ENCODE data around the gene GLDC.
"Not testable (repeated sequence)": the region's sequence is repeated elsewhere in the genome, so short reads cannot be mapped to it uniquely, and the experiment has no call there.

GLDC gene

DNA sequence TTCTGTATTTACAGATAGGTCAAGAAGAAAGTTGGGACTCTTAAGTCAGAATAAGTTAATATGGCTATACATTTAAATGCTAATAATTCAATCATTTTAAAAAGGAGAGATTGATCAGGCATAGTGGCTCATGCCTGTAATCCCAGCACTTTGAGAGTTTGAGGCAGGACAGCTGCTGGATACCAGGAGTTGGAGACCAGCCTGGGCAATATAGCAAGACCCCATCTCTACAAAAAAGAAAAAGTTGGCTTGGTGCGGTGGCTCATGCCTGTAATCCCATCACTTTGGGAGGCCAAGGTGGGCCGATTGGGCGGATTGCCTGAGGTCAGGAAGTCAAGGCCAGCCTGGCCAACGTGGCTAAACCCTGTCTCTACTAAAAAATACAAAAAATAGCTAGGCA, 15.0 kb upstream of the GLDC start:
- DNase-seq = no peak

DNA sequence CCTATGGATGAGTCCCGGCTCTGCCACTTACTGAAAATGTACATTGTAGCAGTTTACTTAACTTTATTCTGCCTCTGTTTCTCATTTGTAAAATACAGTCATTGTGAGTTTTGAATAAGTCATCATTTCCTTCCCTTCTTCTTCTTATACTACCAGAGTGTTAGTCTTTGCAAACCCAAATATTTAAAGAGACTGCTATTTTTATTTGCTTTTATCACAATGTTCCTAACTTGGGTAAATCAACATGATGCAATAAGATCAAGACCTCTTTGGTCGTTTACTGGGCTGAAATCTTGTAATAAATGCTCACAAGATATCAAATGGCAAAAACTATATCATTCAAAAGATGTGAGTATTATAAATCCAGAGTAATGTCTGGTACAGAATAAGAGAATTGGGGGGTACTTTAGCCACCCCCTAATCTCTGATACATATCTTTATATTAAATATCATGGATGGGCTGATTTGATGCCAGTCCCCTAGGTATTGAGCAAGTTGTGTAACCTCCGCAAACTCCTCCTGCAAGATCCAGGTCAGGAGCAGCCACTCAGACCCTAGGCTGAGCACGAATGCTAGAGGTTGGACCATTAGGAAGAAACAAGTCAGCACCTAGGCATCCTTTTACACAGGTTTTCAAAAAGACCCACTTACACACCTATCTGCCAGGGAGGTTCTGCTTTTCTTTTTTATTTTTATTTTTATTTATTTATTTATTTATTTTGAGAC, 13.3 kb upstream of the GLDC start:
- no peak for DNase-seq

GRCh38 chr9:6656614-6657300, 11.2 kb upstream of the GLDC start:
- no peak for DNase-seq

DNA sequence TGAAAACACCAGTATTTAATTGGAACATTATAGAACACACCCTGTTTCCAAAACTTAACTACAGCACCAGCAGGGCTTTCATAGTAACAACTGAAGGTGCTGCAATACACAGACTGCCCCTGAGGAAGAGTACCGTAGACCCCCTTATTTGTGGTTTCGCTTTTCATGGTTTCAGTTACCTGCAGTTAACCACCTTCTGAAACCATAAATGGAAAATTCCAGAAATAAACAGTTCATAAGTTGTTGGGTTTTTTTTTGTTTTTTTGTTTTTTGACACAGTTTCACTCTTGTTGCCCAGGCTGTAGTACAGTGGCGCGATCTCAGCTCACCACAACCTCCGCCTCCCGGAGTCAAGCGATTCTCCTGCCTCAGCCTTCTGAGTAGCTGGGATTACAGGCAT, 9.5 kb upstream of the GLDC start:
- no peak for DNase-seq

DNA sequence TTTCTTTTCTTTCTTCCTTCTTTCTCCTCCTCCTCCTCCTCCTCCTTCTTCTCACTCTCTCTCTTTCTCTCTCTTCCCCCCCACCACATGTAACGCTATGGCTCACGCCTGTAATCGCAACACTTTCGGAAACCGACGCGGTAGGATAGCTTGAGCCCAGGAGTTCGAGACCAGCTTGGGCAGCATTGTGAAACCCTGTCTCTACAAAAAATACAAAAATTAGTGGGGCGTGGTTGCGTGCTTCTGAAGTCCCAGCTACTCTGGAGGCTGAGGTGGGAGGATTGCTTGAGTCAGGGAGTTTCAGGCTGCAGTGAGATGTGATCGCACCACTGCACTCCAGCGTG, 736 bp upstream of the GLDC start:
- no peak for DNase-seq

DNA sequence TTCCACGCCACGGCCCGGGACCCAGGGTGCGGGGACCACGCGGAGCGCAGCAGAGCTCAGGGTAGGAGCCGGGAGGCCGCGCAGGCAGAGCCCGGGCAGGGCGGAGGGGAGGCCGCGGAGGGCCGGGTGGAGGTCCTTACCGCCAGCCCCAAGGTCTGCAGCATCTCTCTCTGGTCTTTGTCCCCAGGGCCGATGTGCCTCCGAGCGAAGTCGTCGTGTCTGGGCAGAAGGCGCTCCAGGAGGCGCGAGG, 499 bp downstream of the GLDC start:
- DNase-seq = not testable (repeated sequence)

- no peak for DNase-seq
Observed at GRCh38 chr9:6644346-6645104, 1.0 kb downstream of the GLDC start.

- no peak for DNase-seq
Observed at GRCh38 chr9:6641961-6642360, 3.6 kb downstream of the GLDC start.

- no peak for DNase-seq
Observed at GRCh38 chr9:6641561-6641960, 4.0 kb downstream of the GLDC start.

GRCh38 chr9:6641056-6641455, 4.5 kb downstream of the GLDC start:
- DNase-seq = no peak

- DNase-seq = no peak
Observed at GRCh38 chr9:6640268-6641051, 5.1 kb downstream of the GLDC start.

DNA sequence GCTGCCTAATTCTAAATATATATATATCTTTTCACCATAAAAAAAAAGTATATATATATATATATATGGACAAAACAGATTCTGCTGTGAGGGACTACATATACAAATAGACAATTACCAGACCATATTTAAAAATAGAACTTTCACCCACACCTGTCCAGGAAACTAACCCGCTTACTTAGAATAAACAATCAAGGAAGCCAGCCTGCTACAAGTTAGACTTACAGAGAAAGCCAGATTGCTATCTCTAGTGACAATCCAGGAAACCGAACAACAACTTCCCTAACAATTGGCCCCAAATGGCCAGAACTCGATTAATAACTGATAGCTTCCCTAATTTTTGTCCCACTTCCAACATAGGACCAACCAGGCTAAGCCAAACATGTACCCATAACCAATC, 5.9 kb downstream of the GLDC start:
- DNase-seq = no peak

DNA sequence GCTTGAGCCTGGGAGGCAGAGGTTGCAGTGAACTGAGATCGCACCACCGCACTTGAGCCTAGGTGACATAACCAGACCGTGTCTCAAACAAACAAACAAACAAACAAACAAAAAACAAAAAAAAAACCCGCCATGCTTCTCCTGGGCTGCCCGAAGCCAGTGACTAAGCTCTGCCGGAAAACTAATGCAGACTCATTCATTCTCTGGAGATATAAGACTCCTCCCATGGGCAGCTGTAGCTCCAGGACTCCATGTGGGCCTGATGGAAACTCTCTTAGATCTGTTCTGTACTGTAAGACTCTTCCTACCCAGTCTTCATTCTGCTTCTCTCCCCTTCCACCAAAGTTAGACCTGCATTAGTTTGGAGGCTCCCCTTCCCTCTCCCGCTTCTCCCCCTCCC, 11.1 kb downstream of the GLDC start:
- DNase-seq = no peak

- no peak for DNase-seq
Observed at GRCh38 chr9:6633378-6633777, 12.2 kb downstream of the GLDC start.

- DNase-seq = no peak
Observed at GRCh38 chr9:6632516-6633183, 12.9 kb downstream of the GLDC start.

GRCh38 chr9:6631207-6631512, 14.4 kb downstream of the GLDC start:
- DNase-seq = no peak

- no peak for DNase-seq
Observed at GRCh38 chr9:6630502-6631206, 14.9 kb downstream of the GLDC start.

DNA sequence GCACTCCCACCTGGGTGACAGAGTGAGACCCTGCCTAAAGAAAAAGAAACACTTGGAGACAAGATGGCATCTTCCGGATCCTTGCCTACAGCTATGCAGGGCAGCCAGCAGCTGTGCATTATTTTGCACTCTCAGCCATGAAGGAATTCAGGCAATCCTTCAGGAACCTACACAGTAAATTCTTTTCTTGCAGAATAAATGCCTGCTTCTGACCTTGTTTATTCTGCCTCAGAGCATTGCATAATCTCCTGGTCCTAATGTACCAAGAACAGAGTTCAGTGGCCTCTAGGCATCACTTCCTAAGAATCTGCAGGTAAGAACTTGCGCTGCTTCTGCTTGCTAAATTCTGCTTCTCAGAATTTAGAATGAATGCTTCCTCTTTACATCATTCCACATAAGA, 16.8 kb downstream of the GLDC start:
- no peak for DNase-seq

DNA sequence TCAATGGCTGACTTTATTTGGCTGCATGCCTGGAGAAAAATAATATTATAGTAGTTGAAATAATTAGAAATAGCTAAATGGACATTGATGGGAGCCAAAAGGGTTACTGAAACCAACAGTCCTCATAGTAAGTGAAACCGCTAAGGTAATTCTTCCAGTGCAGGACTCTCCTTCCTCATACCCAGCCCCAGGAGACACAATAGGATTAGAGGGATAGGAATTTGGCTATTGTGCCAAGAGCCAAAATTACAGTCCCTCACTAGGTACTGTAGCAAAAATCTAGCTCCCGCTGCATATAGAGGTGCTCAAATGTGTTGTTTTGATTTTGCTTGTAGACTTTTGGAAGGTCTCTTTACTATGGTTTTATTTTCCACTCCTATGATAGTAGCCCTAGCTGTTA, 20.2 kb downstream of the GLDC start:
- DNase-seq = no peak

DNA sequence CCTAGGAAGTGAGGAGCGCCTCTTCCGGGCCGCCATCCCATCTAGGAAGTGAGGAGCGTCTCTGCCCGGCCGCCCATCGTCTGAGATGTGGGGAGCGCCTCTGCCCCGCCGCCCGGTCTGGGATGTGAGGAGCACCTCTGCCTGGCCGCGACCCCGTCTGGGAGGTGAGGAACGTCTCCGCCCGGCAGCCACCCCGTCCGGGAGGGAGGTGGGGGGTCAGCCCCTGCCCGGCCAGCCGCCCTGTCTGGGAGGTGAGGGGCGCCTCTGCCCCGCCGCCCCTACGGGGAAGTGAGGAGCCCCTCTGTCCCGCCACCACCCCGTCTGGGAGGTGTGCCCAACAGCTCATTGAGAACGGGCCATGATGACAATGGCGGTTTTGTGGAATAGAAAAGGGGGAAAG, 22.7 kb downstream of the GLDC start:
- DNase-seq = not testable (repeated sequence)

DNA sequence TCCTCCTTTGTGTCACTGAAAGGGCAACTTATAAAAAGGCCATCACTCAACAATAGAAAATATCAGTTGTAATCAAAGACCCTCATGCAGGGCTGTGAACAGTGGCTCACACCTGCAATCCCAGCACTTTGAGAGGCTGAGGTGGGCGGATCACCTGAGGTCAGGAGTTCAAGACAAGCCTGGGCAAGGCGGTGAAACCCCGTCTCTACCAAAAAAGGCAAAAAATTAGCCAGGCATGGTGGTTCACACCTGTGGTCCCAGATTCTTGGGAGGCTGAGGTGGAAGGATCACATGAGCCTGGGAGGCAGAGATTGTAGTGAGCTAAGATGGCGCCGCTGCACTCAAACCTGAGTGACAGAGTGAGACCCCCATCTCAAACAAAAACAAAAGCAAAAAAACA, 24.7 kb downstream of the GLDC start:
- DNase-seq = no peak

DNA sequence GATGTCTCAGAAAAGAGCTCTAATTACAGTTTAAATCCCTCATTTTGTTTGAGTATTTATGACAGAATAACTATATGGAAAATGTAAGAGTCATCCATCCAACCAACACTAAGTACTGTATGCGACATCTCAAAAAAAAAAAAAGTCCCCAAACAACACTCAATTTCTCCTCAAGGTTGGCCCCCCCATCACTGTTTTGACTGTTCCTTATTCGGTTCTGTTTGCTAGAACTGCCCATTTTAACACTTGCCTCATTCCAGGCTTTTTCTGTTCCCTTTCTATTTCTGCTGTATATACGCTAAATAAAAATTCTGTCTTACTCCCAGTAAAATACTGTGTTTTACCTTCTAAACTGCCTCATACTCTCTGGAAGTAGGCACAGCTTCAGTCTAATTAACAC, 25.2 kb downstream of the GLDC start:
- DNase-seq = no peak

GRCh38 chr9:6619909-6620308, 25.6 kb downstream of the GLDC start:
- no peak for DNase-seq
